HG03521 (cell line): ENCODE results near the gene PAX7.

ENCODE experiments used
- ATAC-seq: cut with Tn5 transposase; IDR thresholded peaks from one replicate; pipeline ENCODE4 v1.9.1; 2021; ENCODE audit warnings: mild to moderate bottlenecking, moderate library complexity; ENCODE audit not compliant: unreplicated experiment

PAX7 gene

DNA sequence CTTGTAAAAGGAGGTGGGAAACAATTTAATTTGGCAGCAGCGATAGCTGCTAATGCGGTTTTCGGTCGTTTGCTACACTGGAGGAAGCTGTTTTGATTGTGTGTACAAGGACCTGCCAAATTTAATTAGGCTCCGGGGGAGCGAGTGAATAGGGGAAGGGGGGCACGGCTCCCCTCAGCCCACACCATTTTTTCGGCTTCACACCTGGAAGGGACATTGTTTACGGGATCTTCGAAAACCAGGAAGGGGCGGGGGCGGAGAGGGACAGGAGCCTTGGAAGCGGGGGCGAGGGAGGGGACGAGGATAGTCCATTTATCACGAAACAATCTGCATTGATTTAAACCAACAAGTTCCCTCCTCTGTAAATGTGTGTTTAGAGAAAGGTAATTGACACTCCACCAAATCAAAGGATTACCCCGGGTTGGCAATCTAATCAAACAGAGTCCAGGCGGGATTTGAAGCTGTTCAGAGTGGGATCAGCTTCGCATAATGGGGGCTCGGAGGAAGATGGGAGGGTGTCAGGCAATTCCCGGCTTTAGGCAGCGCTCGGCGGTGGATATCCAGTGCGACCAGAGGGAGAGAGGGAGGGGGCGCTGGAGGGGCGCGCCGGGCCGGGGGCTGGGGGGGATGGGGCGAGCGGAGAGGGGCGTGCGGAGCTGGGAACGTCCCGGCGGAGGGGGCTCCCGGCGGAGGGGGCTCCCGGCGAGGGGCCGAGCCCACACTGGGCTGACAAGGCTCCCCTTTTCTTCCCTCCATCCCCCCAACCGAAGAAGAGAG lies 9.8 kb downstream of the PAX7 start:
- no peak for ATAC-seq

DNA sequence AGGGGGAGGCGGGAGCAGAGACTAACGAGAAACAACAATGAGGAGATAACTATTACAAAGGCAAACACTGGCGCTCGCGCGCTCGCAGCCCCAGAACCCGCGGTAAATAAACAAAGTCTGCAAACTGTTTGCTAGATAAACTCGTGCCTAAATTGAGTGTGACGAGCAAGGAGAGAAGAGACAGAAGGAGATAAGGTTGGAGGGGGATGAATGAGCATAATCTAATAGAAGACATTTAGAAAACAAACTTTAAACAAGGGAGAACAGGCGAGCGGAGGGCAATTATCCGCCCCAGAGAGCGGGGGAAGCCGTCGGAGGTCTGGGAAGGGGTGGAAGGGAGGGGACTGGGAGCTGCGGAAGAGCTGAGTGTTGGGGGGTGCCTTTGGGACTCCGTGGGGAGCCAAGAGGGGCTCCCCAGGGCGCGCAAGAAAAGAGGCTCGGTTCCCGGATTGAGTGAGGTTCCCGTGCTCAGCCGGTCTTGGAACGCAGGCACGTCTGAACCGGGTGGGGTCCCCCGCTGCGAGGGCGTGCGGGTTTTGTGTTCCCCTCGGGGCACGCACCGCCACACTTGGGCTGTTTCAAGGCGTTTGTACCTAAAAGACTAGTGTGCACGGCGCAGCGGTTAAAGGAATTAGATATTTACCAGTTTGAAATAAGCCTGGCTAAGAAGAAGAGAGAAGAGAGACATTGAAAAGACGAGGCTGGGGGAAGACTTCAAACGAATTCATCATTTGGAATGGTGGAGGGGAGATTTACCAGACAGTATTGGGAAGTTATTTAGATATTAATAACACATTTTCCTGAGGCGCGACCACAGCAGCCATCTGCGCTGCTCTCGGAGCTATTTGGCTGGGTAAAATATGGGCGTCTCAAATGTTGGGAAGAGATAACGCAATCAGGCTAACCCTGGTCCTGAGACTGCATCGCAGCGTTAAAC lies 10.6 kb downstream of the PAX7 start:
- no peak for ATAC-seq

DNA sequence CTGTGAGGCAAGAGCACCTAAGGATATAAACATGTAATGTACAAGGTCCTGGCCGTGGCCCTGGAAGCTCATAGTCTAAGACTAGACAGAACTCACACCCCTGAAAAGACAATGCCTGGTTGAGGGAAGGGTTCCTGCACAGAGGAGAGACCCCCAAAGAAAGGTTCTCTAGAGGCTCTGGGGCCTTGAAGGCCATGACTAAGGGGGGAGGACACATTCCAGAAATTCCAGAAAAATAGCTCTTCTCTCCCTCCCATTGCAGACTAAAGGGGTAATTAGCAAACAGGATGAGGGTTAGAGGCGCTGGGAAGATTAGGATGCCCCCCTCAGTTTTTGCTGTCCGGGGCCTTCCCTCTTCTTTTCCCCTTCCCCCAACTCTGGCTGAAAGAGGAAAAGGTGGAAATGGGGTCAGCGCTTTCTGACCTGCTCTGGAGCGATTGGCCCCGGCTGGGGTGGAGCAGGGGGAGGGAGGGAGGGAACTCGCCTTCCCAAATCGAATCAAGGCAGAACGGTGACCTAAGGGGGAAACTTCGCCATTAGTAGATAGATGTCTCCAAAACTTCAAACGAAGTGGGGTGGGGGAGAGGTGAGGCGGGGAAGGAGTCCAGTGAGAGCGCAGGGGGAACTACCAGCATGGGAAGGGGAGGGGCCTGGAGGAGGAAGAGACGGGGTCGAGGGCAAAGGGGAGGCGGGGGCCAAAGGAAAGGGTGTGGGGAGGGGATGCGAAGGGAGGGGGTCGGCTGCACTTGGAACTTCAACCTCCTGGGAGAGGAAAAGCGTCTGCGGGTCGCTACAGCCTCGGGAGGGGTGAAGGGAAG lies 11.8 kb downstream of the PAX7 start:
- ATAC-seq = no peak

DNA sequence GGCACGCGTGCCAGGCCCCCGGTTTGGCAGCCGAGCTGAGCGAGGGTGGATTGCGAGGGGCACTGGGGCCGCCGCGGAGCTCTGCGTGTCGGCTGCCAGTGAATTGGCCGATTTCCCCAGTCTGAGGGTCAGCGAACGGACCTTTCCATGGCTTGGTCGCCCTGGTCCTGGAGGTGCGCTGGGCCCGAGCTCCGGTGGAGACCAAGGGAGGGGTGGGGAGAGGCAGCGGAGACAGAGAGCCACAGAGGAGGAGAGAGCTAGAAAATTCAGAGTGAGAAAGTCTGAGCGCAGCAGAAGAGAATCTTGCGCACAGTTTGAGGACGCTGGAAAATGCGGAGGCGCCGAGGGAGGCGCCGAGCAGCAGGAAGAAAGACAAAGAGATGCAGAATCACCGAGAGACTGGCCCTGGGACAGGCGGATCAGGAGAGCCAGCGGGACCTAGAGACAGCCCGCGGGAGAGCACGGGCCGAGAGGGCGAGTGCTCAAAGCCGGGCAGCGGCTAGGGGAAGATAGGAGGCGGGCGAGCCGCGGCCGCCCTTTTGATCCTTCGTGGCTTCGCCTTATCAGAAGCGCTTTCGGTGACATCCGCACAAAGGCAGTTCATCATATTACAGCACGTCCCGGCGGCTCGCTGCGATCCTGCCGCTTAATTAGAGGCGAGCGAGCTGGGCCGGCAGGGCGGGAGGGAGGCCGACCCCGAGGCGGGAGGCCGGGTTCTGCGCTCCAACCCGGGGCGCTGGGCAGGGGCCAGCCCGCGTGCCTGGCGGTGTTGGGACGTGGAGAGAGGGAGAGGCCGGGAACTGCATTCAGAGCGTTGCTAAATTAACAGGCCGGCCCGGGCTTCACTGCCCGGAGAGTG lies 12.7 kb downstream of the PAX7 start:
- ATAC-seq = no peak

DNA sequence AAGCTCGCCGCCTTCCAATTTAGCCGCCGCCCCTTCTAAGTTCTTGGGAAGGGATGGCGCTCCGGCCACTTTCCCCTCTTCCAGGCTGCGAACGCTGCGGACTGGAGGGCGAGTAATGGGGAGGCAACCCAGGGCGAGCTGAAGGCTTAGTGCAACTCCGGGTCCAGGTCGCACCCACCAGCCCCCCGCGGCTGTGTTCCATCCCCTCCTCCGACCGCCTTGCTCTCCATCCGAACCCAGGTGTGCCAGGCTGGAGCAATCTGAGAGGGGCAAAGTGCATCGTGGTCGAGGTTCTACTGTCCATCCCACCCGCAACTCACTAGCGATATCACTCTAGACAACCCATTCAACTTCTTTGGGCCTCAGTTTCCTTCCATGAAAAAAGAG lies 13.4 kb downstream of the PAX7 start:
- ATAC-seq = no peak

DNA sequence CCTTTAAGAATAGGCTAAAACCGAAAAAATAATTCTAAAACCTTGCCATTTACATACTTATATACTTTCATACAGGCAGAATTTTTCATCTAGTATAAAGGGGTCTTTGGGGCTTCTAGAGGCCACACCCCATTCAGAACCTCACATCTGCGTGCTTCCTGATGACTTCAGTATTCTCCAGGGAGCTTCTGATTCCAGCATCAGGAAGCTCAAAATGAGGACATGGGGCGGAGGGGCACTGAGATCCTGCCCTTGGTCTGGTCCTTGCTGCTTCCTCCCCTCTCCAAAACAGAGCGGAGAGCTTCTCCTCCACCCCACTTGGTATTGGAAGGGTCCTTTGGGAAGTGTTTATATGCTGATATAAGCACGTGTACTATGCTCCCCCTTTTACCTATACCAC lies 13.8 kb downstream of the PAX7 start:
- no peak for ATAC-seq

DNA sequence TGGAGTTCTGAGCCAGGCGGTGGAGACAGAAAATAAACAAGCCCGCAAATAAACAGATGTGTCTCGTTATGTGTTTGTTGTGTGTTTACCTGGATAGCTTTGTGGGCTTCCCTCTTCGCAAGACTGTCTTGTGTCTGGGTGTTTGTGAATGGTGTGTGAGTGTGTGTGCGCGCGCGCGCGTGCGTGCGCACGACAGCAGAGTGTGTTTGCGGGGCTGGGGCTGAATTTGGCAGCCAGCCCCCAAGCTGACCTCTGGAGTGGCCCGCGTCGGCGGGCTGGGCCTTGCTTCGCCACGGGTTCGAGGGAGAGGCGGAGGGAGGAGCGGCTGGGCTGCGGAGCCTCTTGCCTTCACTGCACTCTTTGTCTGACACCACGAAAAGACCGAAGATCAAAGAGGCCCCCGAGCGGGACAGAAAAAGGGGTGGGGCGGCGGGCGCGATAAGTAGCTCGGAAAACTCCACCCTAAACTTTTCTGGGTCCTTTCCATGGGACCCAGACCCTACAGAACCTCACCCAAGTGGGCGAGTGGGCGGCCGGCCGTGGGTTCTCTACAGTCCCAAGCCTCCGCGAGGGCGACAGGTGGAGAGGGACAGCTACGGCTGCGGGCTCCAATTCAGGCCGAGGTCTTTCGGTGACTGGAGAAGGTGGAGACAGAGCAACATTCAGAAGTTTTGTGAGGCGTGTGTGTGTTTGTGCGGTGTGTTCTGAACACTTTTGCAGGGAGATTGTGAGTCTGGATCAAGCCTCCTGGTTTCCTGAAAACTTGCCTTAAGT lies 14.5 kb downstream of the PAX7 start:
- ATAC-seq = no peak

DNA sequence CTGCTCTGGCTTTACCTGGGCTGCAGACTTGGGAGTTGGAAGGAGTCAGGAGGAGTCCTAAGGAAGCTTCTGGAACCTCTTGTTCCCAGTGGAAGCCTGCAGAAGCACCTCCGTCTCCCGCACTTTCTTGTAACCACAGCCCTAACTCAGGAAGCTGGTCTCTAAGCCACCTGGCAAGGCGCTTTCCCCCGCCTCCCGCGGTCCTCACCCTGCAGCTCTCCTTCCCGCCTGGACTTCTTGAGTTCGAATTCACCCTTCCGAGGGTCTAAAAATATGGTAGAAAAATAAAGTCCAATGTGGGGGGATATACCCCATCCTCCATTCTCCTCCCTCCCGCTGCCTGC lies 15.1 kb downstream of the PAX7 start:
- ATAC-seq = no peak

DNA sequence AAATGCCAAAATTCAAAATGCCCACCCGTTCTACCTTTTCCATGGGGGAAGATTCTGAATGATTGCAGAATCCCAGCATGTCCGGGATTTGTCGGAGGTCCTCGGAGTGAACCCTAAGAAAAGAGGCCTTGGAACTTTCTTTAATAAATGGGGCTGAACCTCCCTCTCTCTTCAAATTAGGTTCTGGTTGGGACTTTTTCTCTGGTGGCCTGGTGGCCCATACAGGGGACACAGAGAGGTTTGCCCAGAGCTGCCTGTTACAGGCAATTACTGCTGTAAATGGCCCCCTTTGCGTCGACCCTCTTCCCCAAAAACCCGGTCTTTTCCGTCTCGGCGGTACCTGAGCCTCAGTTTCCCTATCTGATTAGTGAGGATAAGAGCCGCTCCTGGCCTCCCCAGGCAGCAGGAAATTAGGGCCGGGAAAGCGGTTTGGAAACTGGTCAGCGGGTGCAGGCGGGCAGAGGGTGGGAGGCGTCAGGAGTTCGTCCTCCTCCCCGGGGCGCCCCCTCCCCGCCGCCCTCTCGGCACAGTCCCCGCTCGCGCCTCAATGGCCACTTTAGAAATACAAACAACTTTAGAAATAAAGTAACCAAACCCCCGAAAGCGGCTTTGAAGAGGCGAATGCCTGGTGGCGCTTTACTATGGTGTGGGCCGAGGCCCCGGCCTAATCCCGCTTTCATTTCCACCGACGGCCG lies 15.6 kb downstream of the PAX7 start:
- ATAC-seq = no peak

DNA sequence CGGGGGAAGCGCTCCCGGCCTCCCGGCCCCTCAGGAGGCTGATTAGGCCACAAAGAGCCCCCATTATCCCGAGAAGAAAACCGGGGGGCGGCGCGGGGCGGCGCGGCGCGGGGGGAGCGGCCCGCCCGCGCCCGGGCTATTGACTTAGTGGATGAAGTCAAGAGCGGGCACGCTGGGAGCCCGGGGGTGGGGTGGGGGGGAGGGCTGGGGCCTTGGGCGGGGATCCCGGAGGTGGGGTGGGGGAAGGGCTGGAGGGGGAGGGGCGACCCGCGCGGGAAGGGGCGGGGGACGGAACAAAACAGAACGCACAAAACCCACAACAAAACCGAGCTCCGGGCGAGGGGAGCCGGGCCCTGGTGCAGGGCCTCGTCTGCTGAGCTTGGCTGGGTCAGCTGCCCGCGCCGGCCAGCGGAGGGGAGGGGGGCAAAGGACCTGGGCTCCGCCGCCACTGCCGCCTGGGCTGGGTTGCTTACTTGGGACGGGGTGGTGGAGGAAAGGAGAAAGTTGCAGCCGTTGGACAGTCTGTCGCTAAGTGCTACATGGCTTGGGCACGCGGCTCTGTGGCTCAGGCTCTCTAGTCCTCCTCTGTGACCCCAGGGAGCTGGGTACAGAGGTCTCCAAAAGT lies 16.3 kb downstream of the PAX7 start:
- no peak for ATAC-seq

DNA sequence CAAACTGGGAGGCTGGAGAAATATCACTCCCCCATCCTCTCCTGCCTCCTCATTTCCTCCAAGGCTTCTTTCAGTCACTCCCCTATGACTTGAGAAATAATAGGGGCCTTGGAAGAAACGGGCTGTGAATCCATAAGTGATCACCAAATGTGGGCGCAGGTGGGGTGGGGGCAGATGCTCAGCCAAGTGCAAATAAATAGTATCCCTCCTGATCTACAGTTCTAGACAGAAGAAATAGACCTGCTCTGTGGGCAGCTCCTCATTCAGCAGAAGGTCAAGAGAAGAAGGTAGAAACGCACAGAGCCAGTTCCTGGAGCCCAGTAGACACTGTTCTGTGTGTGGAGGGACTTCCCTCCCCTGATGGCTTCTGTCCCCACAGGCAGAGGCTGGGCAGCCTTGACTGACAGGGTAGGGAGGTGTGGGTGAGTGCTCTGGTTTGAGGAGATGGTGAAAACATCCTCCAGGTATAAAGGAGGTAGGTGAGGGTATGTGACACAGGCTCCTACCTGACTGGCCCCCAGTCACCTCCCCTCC lies 17.1 kb downstream of the PAX7 start:
- ATAC-seq = no peak

DNA sequence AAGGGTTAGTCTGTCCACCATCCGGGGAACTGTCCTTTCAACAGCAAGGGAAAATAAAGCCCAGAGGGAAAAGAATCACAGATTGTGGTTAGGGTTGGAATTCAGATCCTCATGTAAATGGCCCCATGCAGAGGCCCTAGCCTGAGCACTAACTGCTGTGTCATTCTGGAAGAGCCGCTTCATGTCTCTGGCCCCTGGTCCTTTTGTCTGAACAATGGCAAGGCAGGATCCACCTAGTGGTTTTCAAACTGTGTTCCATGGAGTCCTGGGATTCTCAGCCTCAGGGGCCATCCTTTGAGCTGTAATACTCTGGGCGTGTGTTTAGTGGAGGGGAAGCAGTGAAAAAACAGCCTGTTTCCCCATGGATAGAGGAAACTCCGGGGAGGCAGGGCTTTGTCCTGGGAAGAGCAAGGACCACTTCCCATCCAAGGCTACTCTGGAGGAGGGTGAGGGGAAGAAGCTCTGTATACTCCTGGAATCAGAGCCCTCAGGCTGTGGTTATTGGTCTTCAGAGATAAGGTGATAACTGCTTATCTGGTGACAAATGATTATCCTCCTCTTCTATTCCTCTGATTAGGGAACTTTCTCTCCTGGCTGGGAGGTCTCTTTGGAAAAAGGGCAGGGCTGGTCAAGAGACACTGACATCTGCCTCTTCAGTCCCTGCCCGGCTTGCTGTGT lies 19.2 kb downstream of the PAX7 start:
- no peak for ATAC-seq

DNA sequence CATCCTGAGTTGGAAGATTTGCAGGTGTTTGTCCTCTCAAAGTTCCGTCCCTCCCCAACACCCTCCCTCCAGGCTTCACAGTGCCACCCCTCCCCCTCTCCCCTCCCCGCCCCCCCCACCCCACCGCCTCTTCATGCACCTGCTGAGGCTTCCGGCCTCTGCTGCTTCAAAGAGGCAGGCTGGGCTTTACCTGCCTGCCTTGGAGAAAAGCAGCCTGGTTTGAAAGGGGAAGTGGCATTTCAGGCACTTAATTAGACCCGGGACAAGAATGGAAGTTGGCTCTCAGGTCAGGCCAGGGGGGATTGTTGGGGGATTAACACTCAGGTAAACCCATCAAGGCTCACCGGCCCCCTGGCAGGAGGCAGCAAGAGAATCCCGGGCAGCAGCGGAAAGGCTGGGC lies 21.1 kb downstream of the PAX7 start:
- no peak for ATAC-seq

DNA sequence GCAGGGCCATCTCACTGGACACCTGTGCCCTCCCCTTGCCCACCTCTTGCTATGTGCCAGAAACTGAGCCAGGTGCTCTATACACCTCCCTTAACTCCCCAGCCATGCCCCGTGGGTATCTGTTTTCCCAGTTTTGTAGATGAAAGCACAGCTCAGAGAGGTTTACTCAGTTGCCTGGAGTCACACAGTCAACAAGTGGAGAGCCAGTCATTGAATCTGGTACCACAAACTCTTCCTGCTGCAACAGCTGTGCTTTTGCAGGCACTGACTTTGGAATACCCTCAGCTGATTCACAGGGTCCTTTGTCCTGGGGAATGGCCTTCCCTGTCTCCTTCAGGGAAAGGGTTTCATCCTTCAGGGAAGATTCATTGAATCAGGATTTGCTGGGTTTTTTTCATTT lies 22.1 kb downstream of the PAX7 start:
- no peak for ATAC-seq

DNA sequence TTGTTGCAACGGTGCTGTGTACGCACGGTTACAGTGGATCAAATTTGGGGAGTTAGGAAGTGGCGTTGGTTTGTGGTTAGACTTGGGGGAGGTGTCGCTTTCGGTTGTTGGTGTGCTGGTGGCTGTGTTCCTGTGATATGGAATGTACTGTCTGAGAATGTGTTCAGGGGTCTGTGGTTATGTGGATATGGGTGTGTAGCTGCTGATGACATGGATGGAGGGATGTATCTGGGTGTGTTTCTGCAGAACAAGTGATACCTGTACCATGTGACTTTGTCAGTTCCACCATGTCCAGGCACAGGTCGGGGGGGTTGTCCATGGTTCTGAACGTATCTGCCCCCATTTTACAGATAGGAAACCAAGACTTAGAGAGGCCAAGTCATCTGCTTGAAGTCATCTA lies 22.7 kb downstream of the PAX7 start:
- no peak for ATAC-seq

DNA sequence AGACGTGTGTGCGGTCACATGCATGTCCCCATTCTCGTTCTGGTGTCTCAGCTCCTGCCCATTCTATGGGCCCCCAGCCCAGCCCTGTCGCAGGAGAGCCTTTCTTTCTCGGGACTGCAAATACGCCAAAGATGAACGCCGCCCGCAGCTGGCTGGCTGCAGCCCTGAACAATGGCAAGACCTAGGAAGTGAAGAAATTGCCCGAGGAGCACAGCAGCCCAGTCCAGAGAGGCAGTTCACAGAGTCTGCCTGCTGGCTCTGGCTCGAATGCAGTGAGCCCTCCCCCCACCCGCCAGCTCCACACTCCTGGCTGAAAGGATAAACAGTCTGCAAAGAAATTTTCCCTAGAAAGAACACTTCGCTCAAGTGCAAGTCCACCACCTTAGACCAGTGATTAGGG lies 23.3 kb downstream of the PAX7 start:
- ATAC-seq = no peak

DNA sequence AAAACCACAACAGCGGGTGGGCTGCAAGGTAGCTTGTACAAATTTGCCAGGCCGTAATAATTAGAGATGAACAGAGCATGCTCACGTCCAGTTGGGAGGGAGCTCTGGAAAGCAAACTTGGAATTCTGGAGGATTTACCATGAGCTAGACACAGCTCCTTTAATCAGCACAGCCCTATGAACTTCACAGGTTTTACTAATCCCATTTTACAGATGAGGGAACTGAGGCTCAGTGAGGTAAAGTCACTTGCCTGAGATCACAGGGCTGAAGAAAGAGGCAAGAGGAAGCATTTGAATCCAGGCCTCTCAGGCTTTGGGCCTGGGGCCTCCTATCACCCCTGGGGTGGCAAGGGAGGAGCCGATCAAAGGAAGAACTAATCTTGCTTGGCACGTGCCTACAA lies 24.0 kb downstream of the PAX7 start:
- no peak for ATAC-seq
